Stimulated activated naive CD4-positive, alpha-beta T cell treated with Interleukin-2 at 50 U/mL for 16 hours (primary cell): ENCODE measurements around the gene PAX4.
A peak's percentile ranks its signal among the peaks of the same experiment; 100 is the strongest.

Experiments
- DNase-seq: peaks from one replicate; lab custom pipeline; 2025; lab: John Stamatoyannopoulos, UW

The PAX4 gene

DNA sequence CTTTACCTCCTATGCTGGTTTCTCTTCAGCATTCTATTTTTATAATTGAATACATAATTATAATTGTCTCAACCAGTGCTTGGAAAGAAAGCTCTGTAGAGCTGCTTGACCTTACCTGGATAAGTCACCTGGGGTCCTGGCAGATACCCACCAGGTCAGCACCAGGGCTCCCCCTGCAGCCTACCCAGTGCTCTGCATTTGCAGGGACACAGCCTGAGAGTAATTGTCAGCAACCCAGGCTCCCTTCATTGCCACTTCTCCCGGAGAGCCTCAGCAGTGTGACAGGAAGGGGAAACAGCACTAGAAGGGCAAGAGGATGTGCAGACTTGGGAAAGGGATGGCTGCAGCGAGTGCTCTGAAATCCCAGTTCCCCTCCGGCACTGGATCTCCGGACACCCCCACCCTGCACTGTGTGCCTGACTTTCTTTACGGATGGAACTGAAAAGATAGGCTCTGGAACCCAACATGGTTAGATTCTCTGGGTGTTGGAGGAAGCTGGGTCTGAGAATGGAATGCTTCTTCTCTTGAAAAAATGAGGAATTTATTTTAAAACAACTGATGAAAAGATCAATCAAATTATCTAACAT is 11.4 kb upstream of the PAX4 start:
- DNase-seq = no peak

DNA sequence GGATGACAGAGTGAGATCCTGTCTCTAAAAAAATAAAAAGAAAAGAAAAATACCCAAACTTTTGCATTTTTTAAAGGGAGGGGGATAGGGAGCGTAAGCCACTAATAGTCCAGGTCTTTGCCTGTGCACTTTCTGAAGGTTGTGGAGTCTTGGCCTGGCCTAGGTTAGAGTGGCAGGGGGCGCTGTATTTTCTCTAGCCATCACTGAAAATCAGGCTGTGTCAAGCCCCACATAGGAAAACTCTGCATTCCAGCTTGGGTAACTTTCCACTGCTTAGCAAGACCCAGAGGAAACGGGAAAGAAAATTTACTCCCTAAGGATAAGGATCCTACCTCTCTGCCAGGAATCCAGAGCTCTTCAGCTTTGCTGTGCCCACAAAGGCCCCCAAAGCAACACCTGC is 10.5 kb upstream of the PAX4 start:
- DNase-seq = no peak

DNA sequence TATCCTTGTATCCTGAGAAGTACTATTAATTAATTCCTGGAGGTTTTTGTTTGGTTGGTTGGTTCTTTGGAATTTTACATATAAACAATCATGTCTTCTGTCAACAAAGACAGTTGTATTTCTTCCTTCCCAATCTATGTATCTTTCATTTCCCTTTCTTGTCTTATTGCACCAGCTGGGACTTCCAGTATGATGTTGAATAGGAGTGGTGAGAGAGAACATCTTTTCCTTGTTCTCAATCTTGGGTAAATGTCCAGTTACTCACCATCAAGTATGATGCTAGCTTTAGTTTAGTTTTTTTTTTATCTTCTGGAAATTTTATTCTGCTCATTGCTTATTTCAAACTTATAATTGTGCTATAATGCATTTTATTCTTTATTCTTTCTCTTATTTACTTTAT is 7.4 kb upstream of the PAX4 start:
- no peak for DNase-seq

DNA sequence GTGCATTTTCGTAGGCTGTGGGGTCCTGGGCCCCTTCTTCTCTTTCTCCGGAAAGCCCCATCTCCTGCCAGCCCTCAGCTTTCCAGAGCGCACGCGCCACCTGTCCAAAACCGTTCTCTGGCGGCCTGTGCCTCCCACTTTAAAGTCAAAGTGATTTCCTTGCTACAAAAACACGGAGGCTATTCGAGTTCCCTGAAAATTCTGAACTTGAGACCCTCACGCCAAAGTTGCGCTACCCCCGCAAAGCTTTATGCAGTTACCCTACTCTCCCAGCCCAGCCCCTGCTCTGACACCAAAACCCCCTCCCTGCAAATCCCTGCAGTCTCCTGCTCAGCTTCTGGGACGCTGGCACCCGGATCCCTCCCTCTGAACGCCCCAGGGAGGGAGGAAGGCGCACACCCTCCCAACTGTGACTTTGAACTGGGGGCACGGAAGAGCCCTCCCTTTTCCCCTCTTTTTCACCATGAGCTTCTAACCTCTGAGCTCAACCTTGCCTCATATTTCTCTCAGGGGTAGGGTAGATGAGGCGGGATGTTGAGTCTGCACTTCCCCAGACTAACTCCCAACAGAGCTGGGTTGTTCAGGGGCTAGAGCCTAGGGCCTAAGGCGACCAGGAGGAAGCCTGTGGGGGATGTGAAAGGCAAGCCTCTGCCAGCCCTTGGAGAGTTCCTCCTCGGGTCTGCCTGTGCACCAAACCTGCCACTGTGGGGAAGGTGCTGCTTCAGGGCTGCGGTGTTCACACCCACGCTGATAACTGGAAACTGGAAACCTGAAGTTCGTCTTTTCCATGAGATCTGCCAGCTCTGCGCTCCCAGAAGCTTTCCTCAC is 2.7 kb upstream of the PAX4 start:
- DNase-seq = no peak

DNA sequence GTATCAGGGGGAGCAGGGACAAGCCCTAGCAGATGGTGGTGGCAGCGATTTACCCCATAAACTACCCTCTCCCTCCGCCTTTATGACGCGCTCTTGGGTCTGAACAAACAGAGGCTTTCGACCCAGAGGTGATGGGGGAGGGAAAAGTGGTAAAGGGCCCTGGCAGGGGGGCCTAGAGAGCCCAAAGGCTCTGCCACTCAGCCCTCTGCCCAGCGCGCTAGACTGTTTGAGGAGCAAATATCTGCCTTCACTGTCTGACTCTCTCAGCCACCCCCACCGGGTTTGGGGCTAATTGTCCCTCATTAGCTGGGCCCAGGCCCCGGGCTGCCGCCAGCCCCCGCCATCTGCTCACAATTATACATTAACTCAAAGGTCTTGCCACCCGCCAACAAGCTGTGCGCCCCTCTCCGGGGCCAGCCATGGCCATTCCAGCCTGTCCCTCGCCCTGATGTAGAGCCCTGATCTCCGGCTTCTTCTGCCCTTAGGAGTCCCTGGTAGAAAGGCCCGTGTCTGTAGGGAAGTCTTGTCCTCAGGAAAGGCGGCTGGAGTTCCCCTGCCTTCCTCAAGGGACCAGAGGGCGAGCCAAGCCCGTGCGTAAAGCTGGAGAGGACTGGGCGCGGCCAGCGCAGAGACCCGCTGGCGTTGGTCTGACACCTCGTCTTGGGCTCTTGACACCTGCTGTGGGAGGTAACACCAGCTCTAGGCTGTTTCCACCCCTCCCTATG is 1.9 kb upstream of the PAX4 start:
- DNase-seq = no peak

DNA sequence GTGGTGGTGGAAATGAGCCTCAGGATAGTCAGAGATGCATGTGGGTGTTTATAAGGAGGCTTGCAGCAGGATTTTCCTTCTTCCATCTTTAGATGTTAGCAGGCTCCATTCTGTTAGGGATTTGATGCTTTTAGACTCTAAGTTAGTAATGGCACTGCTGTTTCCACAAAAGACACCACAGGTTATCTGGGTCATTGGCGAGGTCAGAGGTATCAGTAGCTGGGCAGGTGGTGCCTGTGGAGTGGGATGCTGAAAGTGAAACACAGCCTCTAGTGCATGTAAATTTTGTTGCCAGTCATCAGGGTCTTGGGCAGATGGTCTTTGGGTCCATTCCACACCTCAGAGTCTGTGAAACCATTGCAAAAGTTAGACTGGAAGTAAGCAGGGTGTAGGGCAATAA is 833 bp upstream of the PAX4 start:
- no peak for DNase-seq

DNA sequence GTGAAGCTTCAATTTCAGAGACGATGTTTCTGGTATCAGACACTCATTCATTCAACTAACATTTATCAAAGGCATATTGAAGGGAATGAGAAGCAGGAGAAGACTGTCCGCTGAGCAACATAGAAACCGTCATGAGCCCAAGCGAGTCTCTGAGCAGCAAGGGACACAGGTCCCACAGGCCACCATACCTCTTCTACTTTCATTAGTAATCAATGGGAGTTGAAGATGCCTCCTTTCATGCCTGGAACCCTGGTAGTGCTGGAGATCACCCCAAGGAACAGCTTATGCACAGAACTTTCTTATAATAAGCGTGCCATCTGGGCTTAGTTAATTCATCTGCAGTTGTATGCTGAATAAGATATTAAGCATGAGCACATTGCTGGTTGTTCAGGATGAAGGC is 1.2 kb downstream of the PAX4 start:
- DNase-seq = no peak

DNA sequence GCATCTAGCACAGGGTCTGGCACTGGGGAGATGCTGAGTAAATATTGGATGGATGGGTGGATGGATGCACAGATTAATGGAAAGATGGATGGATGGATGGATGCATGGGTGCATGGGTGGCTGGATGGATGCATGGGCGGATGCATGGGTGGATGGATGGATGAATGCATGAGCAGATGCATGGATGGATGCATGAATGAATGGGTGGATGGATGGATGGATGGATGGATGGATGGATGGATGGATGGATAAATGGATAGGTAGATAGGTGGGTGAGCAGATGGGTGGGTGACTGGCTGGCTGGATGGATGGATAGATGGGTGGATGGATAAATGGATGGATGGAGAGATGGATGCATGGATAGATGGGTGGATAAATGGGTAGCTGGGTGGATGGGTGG is 5.7 kb downstream of the PAX4 start:
- DNase-seq = no peak

DNA sequence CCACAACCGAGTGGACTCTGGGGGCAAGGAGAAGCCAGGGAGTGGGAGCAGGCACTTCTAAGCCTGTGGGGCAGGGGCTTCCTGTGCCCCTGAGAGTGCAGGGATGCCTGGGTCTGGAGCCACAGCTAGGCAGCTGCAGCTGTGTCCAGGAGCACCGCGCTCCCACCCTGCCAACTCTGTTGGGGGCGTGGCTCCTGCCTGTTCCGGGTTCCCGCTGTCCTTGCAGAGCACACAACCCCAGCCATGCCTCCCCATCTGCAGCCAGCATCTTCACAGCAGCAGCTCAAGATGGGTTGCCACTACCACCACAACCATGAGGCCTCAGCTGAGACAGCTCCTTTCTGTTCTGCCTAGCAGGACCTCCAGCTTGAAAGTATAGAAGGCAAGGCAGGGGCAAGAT is 8.6 kb downstream of the PAX4 start:
- no peak for DNase-seq

DNA sequence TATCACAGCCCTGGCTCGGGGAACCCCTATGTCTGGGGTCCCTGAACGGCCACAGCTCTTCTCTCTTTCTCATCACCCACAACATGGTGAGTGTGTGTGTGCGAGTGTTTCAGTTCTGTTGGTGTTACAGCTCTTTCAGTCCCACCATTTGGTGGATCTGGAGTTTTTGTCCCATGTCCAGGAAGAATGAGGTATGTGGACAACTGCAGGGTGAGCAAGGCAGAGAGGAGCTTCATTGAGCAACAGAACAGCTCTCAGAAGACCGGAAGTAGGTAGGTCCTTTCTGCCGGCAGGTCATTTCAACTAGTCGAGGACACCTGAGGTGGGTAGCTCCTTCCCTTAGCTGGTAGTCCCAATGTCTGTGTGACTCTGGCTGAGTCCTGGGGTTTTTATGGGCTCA is 9.5 kb downstream of the PAX4 start:
- DNase-seq = no peak

DNA sequence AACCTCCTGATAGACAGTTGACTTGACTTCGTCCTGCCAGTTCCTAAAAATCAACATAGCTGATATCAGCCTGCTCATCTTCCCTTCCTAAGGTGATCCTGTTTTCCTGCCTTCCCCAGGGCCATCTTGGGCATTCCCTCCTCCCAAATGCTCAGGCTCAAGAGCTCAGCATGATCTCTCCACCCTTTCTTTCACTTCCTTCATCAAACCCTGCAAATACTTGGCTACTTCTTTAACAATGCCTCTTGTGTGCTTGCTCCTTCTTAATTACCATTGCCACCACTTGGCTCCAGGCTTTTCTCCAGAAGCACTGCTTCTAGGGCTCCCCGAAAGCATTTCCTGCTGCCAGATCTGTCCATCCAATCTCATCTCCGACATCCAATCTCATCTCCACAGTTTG is 17.1 kb downstream of the PAX4 start:
- DNase-seq = no peak

DNA sequence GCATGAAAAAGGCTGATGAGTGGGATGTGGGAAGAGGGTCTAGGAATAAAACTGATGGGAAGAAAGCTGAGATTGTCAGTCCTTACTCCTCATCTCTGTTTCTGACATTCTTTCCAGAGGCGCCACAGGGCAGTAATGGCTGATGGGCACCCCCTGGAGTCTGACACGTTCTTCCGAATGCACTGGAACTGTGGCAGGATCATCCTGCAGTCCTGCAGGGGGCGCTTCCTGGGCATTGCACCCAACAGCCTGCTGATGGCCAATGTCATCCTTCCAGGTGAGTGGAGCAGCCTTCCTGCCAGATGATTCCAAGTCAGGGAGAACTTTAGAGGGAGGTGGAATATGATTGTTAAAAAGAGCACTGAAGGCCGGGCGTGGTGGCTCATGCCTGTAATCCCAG is 19.6 kb downstream of the PAX4 start:
- DNase-seq = no peak

DNA sequence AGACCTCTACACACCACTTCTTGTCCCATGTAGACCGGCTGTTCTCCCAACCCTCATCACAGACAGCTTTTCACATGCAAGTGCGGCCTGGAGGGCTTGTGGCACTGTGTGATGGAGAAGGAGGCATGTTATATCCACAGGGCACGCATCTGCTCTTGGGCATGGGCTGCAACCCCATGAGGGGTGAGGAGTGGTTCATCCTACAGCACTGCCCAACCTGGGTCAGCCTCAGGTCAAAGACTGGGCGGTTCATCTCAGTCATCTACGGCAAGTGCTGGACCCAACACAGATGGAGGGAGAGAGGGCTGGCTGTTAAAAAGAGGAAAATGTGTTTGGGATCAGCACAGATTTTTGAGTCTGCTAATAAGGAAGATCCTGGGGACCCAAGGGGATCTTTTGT is 22.2 kb downstream of the PAX4 start:
- no peak for DNase-seq

DNA sequence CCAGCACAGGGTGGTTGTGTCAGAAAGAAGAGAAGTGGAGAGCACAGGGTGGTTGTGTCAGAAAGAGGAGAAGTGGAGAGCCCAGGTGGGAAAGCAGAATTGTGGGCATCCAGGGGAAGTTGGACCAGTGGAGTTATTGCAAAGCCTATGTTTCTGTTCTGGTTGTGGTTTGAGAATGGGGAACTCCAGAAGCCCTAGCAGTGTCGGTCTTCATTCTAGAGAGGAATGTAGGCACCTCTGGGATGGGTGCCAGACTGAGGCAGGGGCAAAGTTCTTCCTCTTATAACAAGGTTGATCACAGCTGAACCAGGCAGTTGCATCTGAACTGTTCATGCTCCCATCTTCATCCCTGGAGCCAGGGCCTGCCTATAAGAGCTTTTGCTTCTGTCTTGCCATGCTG is 23.5 kb downstream of the PAX4 start:
- DNase-seq = no peak

DNA sequence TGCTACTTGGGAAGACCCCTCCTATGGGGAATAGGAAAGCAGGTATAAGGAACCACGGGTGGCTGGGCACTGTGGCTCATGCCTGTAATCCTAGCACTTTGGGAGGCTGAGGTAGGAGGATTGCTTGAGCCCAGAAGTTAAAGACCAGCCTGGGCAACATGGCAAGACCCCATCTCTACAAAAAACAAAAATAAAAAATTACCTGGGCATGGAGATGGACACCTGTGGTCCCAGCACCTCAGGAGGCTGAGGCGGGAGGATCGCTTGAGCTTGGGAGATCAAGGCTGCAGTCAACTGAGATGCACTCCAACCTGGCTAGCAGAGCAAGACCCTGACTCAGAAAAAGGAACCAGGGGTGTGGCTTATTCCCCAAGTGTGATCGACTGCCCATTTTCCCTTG is 25.4 kb downstream of the PAX4 start:
- DNase-seq = no peak

DNA sequence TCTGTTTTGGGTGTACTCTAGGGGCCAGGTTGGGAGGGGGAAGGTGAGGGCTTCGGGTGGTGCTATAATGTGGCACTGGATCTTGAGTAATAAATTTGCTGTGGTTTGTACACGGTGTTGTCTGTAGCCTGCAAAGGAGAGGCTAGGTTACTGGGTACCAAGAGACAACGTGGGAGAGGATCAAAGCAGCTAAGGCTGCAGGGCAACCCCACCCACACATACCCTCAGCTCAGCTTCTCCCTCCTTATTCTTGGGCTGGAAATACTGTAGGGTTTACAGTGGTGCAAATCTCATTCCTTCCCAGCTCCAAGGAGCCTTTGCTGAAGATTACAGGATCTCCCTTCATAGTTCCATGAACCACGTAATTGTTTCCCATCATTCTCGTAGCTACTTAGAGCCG is 26.4 kb downstream of the PAX4 start:
- DNase-seq = no peak

DNA sequence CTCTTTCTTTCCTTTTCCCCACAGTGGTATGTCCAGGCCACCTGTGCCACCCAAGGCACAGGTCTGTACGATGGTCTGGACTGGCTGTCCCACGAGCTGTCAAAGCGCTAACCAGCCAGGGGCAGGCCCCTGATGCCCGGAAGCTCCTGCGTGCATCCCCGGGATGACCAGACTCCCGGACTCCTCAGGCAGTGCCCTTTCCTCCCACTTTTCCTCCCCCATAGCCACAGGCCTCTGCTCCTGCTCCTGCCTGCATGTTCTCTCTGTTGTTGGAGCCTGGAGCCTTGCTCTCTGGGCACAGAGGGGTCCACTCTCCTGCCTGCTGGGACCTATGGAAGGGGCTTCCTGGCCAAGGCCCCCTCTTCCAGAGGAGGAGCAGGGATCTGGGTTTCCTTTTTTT is 26.8 kb downstream of the PAX4 start:
- DNase-seq = no peak

DNA sequence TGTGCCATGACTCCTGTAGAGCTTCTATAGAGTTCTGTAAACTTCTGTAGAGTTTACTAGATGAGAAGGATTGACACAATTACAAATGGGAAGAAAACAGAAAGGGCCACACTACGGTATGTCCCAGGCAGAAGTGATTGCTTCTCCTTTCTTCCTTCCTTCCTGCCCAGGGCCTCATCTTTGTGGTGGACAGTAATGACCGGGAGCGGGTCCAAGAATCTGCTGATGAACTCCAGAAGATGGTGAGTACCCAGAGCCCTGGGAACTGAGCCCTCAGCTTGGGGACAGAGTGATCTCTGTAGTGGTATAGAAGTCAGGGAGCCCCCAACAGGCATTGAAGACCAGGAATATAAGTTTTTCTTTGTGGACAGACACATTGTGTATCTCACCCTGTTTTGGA is 28.0 kb downstream of the PAX4 start:
- no peak for DNase-seq

DNA sequence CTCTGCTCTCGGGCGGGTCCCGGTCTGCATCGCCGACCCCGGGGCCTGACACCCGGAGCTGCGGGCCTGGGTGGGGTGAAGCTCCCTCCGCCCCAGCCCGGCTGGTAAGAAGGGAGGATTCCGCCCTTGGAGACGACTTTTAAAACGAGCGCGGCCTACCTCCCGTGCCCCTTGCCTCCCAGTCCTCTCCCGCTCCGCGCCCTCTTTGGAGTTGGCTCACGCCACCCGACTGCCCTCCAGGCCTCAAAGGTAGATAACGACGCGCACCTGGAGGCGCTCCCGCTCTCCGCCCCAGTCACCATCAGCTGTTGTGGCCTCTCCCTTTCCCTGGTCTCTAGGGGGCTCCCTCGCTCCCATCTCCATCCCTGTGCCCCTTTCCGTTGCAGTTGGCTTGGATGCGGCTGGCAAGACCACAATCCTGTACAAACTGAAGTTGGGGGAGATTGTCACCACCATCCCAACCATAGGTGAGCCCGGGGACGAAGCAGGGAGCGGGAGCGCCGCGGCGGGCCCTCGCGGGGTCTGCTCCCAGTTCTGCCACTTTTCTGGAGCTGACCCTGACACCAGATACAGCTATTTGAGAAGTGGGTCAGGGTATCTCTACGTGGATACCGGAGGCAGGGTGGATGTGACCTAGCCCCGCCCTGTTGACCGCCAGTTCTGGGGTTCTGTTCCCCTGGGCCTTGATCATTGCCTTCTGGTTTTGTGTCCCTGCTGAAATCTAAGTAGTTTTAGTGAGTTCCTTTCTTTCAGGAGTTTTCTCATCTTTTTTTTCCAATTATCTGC is 29.1 kb downstream of the PAX4 start:
- peak; percentile 18 for DNase-seq

DNA sequence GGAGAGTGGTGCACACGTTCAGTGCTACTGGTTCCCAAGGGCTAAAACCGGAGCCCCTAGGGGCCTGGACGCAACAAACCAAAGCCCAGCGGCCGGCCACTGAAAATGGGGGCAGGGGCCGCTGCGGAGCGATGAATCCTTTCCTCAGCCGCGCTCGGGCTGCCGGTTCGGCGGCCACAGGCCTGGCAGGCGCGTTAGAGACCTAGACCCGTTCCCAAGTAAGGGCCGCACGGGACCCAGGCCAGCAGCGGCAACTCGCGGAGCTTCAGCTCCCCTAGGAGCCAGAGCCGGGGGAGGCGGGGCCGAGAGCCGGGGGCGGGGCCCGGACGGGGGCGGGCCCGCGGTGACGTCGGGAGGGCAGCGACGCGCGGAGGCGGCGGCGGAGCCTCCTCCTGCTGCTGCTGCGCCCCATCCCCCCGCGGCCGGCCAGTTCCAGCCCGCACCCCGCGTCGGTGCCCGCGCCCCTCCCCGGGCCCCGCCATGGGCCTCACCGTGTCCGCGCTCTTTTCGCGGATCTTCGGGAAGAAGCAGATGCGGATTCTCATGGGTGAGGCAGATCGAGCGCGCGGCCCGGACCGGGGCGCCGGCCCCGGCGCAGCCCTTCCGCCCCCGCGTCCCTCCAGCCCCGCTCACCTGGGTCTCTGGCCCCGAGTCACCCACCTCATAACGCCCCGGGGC is 29.8 kb downstream of the PAX4 start, which contains the start of gene ARF5:
ARF5 (plus strand) TSS at position 393 of the 678 bp plus-strand sequence; CDS start at position 481, 88 bp downstream.
- peak; percentile 82 for DNase-seq

DNA sequence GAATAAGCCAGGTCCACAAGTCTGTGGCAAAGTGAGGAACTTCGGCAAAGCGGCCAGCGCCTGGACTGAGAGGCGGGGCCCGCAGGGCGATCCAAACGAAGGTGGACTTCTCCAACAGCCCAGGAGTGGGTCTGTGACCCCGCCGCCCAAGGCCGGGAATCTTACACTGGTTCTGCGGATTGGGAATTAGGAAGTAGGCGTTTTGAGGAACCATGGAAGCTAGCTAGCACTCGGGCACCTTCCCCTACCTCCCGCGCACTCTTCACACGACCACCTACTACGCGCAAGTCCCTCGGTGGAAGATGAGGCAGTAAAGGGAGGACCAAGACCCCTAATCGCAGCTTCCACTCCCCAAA is 30.3 kb downstream of the PAX4 start:
- no peak for DNase-seq

DNA sequence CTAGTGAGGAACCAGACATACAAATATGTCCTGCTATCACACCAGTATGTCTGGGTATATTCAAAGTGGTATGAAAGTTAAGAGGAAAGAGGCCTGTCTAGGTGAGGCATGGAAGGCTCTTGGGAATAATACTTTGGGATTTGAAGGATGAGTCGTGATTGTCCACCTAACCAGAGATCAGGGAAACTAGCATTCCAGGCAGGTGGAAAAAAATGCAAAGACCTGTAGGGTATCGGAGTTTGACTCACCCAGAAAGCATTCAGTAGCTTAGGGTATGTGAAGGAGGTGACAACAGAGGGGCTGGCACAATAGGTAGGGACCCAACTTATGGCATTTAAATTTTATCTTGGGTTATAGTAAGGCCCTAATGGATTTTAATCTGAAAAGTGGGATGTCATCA is 31.6 kb downstream of the PAX4 start:
- DNase-seq = no peak
